RWPE1 (cell line): ENCODE results near the gene DNMBP.

Experiments
- CTCF ChIA-PET: fragments of 350-600 bp; sonication (Branson Sonifier 250); formaldehyde crosslinking; extraction: SDS; loops from one replicate; lab custom pipeline; 2021; lab: Yijun Ruan, JAX
- POLR2A ChIA-PET: fragments of 400-600 bp; formaldehyde crosslinking; extraction: SDS; loops from one replicate; lab custom pipeline; 2020; ENCODE audit warnings: antibody characterized with exemption; ENCODE audit not compliant: low non-redundant PET; lab: Yijun Ruan, JAX
- DNase-seq: peaks from one replicate; pipeline ENCODE4 v3.0.0; 2012; ENCODE audit warnings: low spot score
- H3K27ac ChIP-seq: fragments of 450-650 bp; 2 replicates; pipeline ENCODE4 v1.5.1; 2017
- TF ChIP-seq, protein P1 (sequence below): fragments of 450-650 bp; conservative IDR thresholded peaks from 2 replicates; pipeline ENCODE4 v1.5.1; 2017; ENCODE audit warnings: low read depth, mild to moderate bottlenecking

The DNMBP gene

DNA sequence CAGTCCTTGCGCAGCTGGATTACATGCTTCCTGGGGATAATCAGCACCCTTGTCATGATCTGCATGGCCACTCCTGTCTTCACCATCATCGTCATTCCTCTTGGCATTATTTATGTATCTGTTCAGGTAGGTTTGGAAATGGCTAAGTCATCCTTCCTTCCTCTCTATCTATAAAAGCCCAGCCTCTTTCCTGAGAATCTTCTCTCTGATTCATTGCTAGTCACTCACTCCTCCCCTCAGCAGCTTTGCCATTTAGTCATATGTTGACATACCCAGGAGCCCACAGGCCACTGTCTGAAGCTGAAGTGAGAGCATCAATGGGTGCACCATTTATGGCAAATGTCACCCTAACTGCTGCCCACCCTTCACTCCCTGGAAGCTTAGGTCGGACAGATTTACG is 175.3 kb downstream of the DNMBP start:
- DNase-seq = peak; percentile 92
- ChIA-PET POLR2A (interaction anchor here (0.6 kb wide), 1 partner anchor 112 kb away, joined by 3 read pairs; no protein-coding TSS in a partner anchor), CTCF (interaction anchor here (0.6 to 3.0 kb wide), 3 partner anchors 12 to 211 kb away, joined by 3 to 14 read pairs (median 3); no protein-coding TSS in a partner anchor)
- H3K27ac ChIP-seq = no peak overlapping the region
- TF ChIP-seq, protein P1, sequence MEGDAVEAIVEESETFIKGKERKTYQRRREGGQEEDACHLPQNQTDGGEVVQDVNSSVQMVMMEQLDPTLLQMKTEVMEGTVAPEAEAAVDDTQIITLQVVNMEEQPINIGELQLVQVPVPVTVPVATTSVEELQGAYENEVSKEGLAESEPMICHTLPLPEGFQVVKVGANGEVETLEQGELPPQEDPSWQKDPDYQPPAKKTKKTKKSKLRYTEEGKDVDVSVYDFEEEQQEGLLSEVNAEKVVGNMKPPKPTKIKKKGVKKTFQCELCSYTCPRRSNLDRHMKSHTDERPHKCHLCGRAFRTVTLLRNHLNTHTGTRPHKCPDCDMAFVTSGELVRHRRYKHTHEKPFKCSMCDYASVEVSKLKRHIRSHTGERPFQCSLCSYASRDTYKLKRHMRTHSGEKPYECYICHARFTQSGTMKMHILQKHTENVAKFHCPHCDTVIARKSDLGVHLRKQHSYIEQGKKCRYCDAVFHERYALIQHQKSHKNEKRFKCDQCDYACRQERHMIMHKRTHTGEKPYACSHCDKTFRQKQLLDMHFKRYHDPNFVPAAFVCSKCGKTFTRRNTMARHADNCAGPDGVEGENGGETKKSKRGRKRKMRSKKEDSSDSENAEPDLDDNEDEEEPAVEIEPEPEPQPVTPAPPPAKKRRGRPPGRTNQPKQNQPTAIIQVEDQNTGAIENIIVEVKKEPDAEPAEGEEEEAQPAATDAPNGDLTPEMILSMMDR = no peak

DNA sequence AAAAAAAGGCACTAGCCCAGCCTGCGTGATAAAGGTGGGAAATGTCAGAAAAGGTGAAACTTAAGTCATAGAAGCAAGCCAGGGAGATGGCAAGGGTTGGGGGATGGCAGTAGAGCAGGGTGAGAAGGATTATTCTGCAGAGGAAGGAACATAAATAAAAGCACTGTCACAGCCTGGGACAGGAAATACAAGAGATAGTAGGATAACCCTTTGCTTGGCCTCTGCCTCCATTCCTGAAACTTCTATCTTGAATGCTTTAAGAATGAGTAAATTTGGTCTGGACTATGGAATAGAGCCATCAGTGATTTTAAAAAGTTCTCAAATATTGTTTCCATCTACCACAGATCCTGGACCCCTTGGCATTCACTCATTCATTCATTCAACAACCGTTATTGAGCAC is 177.3 kb downstream of the DNMBP start:
- no peak overlapping the region for H3K27ac ChIP-seq
- no peak for DNase-seq
- ChIA-PET POLR2A (no interaction called here), CTCF (no interaction called here)
- TF ChIP-seq, protein P1 = no peak

DNA sequence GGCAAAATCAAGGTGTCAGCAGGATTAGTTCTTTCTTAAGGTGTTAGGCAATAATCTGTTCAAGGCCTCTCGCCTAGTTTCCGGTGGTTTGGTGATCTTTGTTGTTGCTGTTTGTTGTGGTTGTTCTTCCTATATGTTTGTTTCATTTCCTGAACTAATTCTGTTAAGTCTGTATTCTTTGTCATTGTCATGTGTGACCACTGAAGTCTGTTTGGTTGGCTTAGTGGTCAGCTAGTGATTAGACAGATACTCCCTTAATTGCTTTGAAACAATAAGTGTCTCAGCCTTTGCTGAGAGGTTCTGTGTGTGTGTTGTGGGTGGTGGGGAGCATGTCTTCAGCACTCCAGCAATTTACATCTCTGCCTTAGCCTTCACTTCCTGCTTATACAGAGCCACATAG is 181.3 kb downstream of the DNMBP start:
- DNase-seq = no peak
- TF ChIP-seq, protein P1 = no peak
- H3K27ac ChIP-seq = no peak overlapping the region
- ChIA-PET POLR2A (no interaction called here), CTCF (no interaction called here)

DNA sequence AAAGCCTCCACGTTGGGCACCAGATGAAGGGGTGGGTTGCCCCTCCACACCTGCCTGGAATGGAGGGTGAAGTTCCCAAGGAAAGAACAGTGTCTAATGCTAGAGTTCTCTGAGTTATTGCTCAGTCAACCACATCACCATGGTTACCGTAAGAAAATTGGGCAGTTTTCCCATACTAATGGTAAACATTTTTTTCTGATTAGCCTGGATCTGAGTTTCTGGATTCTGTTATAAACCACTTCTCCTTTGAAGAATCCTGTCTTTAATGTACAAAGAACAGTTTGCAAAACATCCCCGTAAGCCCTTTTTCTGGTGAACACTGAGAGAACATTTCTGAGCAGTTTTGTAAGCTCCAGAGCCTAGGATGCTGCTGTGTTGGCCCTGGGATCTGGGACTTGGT is 181.8 kb downstream of the DNMBP start:
- H3K27ac ChIP-seq = no peak overlapping the region
- POLR2A ChIA-PET = no interaction called here
- TF ChIP-seq, protein P1 = no peak
- DNase-seq = no peak
- CTCF ChIA-PET = interaction anchor here (0.7 kb wide), 1 partner anchor 238 kb away, joined by 3 read pairs; no protein-coding TSS in a partner anchor
